IPS-18a (cell line): ENCODE measurements around the gene DPEP1.
"Not testable (repeated sequence)": the region's sequence is repeated elsewhere in the genome, so short reads cannot be mapped to it uniquely, and the experiment has no call there.

ENCODE experiments used
- H3K27ac ChIP-seq: one replicate; pipeline ENCODE4 v1.5.1; 2013; ENCODE audit warnings: low read length
- H3K27me3 ChIP-seq: one replicate; pipeline ENCODE4 v1.6.1; 2013; ENCODE audit warnings: mild to moderate bottlenecking, low read length; ENCODE audit not compliant: control insufficient read depth, insufficient read depth
- H3K36me3 ChIP-seq: one replicate; pipeline ENCODE4 v1.6.1; 2013; ENCODE audit warnings: low read depth, low read length; ENCODE audit not compliant: control insufficient read depth
- H3K4me1 ChIP-seq: one replicate; pipeline ENCODE4 v1.6.1; 2013; ENCODE audit warnings: low read depth, low read length; ENCODE audit not compliant: control insufficient read depth
- H3K4me3 ChIP-seq: one replicate; pipeline ENCODE4 v1.5.1; 2013; ENCODE audit warnings: low read length
- H3K9ac ChIP-seq: one replicate; pipeline ENCODE4 v1.6.1; 2013; ENCODE audit warnings: mild to moderate bottlenecking, low read length, moderate library complexity
- H3K9me3 ChIP-seq: one replicate; pipeline ENCODE4 v1.6.1; 2013; ENCODE audit warnings: low read depth, low read length; ENCODE audit not compliant: control insufficient read depth

The DPEP1 gene

DNA sequence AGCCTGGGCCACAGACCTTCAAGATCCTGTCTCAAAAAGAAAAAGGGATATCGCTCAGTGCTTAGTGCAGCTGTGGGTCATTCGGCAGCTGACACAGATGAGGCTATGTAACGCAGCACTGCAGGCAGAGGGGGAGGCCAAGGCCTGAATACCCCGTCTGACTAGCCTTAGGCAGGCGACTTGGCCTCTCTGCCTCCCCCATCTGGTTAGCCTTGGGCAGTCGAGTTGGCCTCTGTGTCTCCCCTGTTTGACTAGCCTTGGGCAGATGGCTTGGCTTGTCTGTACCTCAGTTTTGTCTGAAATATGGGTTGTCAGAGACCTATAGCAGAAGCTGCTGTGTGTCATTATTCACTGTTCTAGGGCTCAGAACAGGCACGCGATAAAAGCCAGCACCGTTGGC is 54.2 kb downstream of the DPEP1 start:
- Histone ChIP-seq H3K27me3 (no peaks in the 10 kb centered on the region), H3K4me3 (no peak overlapping the region), H3K36me3 (peaks cover 3% of the 10 kb centered on the region), H3K27ac (no peak overlapping the region), H3K4me1 (no peaks in the 10 kb centered on the region), H3K9me3 (no peaks in the 10 kb centered on the region), H3K9ac (no peak overlapping the region)

GRCh38 chr16:89668790-89669158 is 55.3 kb downstream of the DPEP1 start:
- Histone ChIP-seq H3K36me3 (no peaks in the 10 kb centered on the region), H3K4me1 (no peaks in the 10 kb centered on the region), H3K27me3 (no peaks in the 10 kb centered on the region), H3K9ac (no peak overlapping the region), H3K4me3 (no peak overlapping the region), H3K9me3 (no peaks in the 10 kb centered on the region), H3K27ac (no peak overlapping the region)

DNA sequence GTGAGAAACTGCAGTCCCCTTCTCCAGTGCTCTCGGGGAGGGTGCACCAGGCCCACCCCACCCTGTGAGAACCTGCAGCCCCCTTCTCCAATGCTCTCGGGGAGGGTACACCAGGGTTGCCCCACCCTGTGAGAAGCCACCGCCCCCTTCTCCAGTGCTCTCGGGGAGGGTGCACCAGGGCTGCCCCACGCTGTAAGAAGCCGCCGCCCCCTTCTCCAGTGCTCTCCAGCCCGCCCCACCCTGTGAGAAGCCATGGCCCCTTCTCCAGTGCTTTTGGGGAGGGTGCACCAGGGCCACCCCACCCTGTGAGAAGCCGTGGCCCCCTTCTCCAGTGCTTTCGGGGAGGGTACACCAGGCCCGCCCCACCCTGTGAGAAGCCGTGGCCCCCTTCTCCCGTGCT is 56.3 kb downstream of the DPEP1 start:
- Histone ChIP-seq H3K36me3 (no peaks in the 10 kb centered on the region), H3K9ac (no peak overlapping the region), H3K27me3 (no peaks in the 10 kb centered on the region), H3K4me1 (no peaks in the 10 kb centered on the region), H3K4me3 (no peak overlapping the region), H3K9me3 (no peaks in the 10 kb centered on the region), H3K27ac (no peak overlapping the region)

DNA sequence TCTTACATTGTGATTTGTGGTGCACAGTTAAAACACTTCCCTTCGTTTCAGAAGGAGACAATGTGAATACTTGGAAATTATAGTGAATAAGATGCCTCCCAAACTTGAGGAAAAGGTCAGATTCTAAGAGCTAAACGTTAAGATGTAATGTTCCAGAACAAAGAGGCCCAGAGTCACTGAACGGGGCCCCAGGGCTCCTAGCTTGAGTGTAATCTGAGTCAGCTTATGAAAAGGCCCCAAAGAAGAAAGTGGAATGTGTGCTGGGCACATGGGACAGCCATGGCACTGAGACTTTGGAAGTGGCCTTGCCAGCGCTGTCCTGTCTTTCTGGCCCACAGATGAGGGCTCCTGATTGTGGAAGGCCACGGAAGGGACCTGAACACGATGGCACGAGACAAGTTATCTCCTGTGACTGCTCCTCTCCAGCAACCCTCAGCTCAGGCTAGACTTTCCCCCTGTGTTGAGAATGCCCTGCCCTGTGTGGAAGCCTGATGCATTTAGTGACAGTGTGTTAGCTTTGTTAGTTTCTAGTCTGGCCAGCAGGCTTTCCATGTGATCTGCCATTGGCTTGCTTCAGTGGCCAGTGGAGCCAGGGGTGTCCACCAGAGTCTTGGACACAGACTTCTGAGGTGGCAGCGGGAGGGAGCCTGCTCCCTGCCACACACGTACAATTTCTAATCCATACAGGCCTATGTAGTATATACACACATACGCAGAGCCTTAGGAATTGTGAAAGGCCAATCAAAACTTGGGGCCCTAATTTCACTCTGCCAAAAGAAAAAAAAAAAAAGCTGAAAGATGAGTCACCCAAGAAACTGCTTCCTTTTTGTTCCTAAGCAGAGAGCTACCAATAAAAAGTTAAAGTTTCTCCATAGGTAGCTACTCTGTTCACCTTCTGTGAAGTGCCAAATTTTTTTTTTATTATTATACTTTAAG is 57.3 kb downstream of the DPEP1 start:
- Histone ChIP-seq H3K9ac (no peak overlapping the region), H3K27ac (no peak overlapping the region)

GRCh38 chr16:89671565-89671964 is 58.1 kb downstream of the DPEP1 start:
- not testable (repeated sequence) for H3K36me3 ChIP-seq, H3K27ac ChIP-seq, H3K27me3 ChIP-seq, H3K4me1 ChIP-seq, H3K9me3 ChIP-seq, H3K9ac ChIP-seq, H3K4me3 ChIP-seq

More for the DNA sequence above, 57.3 kb downstream of the DPEP1 start:
- Histone ChIP-seq H3K4me3 (no peak overlapping the region), H3K9me3 (no peaks in the 10 kb centered on the region), H3K36me3 (no peaks in the 10 kb centered on the region), H3K4me1 (no peaks in the 10 kb centered on the region), H3K27me3 (no peaks in the 10 kb centered on the region)

- H3K4me3 ChIP-seq = no peak overlapping the region
- no peaks in the 10 kb centered on the region for H3K36me3 ChIP-seq
- H3K9me3 ChIP-seq = no peaks in the 10 kb centered on the region
- no peaks in the 10 kb centered on the region for H3K4me1 ChIP-seq
- H3K27ac ChIP-seq = no peak overlapping the region
- no peaks in the 10 kb centered on the region for H3K27me3 ChIP-seq
- H3K9ac ChIP-seq = no peak overlapping the region
Observed at GRCh38 chr16:89672177-89672941, 58.9 kb downstream of the DPEP1 start.

DNA sequence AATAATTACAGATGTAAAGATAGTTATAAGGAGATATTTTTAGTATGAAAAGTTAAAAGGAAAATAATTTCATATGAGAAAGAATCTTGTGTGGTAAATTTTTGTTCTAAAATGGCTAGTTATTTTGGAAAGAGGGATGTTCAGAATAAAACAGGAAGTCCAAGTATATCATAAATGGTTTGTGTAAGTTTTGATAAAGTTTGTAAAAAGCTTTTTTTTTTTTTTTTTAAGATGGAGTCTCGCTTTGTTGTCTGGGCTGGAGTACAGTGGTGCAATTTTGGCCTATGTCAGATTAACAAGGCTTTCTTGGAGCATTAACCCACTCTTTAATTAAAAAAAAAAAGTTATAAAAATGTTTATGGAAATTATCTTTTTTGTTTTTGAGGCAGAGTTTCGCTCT is 64.8 kb downstream of the DPEP1 start:
- Histone ChIP-seq H3K9ac (no peak overlapping the region), H3K4me1 (no peaks in the 10 kb centered on the region), H3K4me3 (no peak overlapping the region), H3K36me3 (no peaks in the 10 kb centered on the region), H3K27ac (no peak overlapping the region), H3K27me3 (no peaks in the 10 kb centered on the region), H3K9me3 (peaks cover 9% of the 10 kb centered on the region)

- Histone ChIP-seq H3K36me3 (peaks cover 5% of the 10 kb centered on the region), H3K27ac (no peak overlapping the region), H3K27me3 (no peaks in the 10 kb centered on the region), H3K9ac (no peak overlapping the region), H3K4me1 (no peaks in the 10 kb centered on the region), H3K9me3 (peaks cover 3% of the 10 kb centered on the region), H3K4me3 (no peak overlapping the region)
Observed at GRCh38 chr16:89685916-89686315, 72.5 kb downstream of the DPEP1 start.

DNA sequence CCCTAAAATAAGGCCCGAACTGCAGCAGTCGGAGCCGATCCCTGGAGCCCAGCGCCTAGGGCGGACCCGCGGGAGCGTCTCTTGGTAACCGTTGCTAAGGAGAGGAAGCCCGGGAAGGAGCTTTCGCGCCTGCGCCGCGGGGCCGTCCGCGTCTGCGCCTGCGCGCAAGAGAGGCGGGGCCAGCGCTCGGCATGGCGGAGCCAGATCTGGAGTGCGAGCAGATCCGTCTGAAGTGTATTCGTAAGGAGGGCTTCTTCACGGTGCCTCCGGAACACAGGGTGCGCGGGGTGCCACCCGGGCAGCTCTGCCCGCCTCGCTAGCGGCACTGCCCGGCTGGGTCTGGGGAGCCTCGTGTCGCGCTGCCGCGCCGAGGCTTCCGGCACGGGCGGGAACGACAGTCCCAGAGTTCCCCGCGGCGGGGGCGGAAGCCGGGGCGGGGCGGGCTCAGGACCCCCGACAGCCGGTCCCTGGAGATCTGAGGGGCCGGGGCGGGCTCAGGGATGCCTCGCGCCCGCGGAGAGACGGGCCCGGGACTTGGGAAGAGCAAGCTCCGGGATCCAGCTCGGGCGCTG is 73.2 kb downstream of the DPEP1 start, which contains the start of gene CDK10:
CDK10 (plus strand) TSS at position 170 of the 572 bp plus-strand sequence; CDS start at position 192, 22 bp downstream.
- peak within 1 kb of the TSS; percentile 83 for H3K9ac ChIP-seq
- H3K36me3 ChIP-seq = peaks cover 10% of the 10 kb centered on the region
- no peaks in the 10 kb centered on the region for H3K4me1 ChIP-seq
- H3K9me3 ChIP-seq = peaks cover 3% of the 10 kb centered on the region
- no peaks in the 10 kb centered on the region for H3K27me3 ChIP-seq
- H3K4me3 ChIP-seq = peak within 1 kb of the TSS; percentile 85
- peak within 1 kb of the TSS; percentile 56 for H3K27ac ChIP-seq

- Histone ChIP-seq H3K27ac (peak overlapping the region; percentile 56), H3K36me3 (peaks cover 17% of the 10 kb centered on the region), H3K4me1 (no peaks in the 10 kb centered on the region), H3K4me3 (peak overlapping the region; percentile 85), H3K27me3 (no peaks in the 10 kb centered on the region), H3K9ac (peak overlapping the region; percentile 83), H3K9me3 (peaks cover 3% of the 10 kb centered on the region)
Observed at GRCh38 chr16:89687092-89687940, 73.9 kb downstream of the DPEP1 start.
